K562 (cell line): ENCODE measurements around the gene PRDM12. TPM values are rescaled to one million over a fixed set of nuclear protein-coding genes. Genes with fewer than 3 reads are reported as not detected.

ENCODE experiments used
- BHLHE40 ChIP-seq: IDR thresholded peaks from 2 replicates; pipeline ENCODE4 v1.6.1; 2011; ENCODE audit warnings: low read length, improper control_type of control experiment
- DNMT1 ChIP-seq: fragments of 450-650 bp; IDR thresholded peaks from 2 replicates; pipeline ENCODE4 v1.6.1; 2016; ENCODE audit warnings: antibody characterized with exemption, mild to moderate bottlenecking
- E2F4 ChIP-seq: sonication (generic); formaldehyde crosslinking; IDR thresholded peaks from 2 replicates; pipeline ENCODE4 v1.8.0; 2022; ENCODE audit warnings: mild to moderate bottlenecking, low read depth, missing genetic modification reagents
- FOXK1 ChIP-seq: sonication (generic); formaldehyde crosslinking; IDR thresholded peaks from 2 replicates; pipeline ENCODE4 v1.8.0; 2022; ENCODE audit warnings: missing genetic modification reagents, mild to moderate bottlenecking, borderline replicate concordance
- KDM4B ChIP-seq, 2 experiments: fragments of 450-650 bp in 1 of 2; sonication (generic) in 1 of 2; IDR thresholded peaks; 2 replicates each; pipeline ENCODE4 v1.6.1; 2016 to 2017; ENCODE audit warnings: borderline replicate concordance in 2 of 2, antibody characterized with exemption in 1 of 2, low read depth in 1 of 2, mild to moderate bottlenecking in 1 of 2
- MCM3 ChIP-seq: fragments of 450-650 bp; IDR thresholded peaks from 2 replicates; pipeline ENCODE4 v1.6.1; 2016
- PHF20 ChIP-seq: fragments of 450-650 bp; IDR thresholded peaks from 2 replicates; pipeline ENCODE4 v1.6.1; 2018; ENCODE audit not compliant: partially characterized antibody
- POLR2A ChIP-seq: fragments of 450-650 bp; conservative IDR thresholded peaks from 2 replicates; pipeline ENCODE4 v1.6.1; 2016
- POLR2G ChIP-seq: fragments of 200-400 bp; formaldehyde crosslinking; IDR thresholded peaks from 2 replicates; pipeline ENCODE4 v1.6.1; 2017; ENCODE audit warnings: low read depth, mild to moderate bottlenecking, antibody characterized with exemption, low read length, moderate library complexity
- PURB ChIP-seq: sonication (generic); formaldehyde crosslinking; IDR thresholded peaks from 2 replicates; pipeline ENCODE4 v1.9.0; 2021; ENCODE audit warnings: low read depth, mild to moderate bottlenecking, missing genetic modification reagents
- RCOR1 ChIP-seq, 2 experiments: IDR thresholded peaks; 2 replicates each; pipeline ENCODE4 v1.6.1; 2012; ENCODE audit warnings: low read depth in 2 of 2, low read length in 2 of 2, borderline replicate concordance in 1 of 2, improper control_type of control experiment in 1 of 2
- RERE ChIP-seq: sonication (generic); formaldehyde crosslinking; IDR thresholded peaks from 2 replicates; pipeline ENCODE4 v1.8.0; 2023; ENCODE audit warnings: missing genetic modification reagents, mild to moderate bottlenecking, borderline replicate concordance
- ZBTB33 ChIP-seq: sonication (generic); formaldehyde crosslinking; IDR thresholded peaks from 2 replicates; pipeline ENCODE4 v1.8.1; 2023; ENCODE audit warnings: mild to moderate bottlenecking, missing genetic modification reagents
- ZNF408 ChIP-seq: fragments of 250-450 bp; sonication (Bioruptor Pico); IDR thresholded peaks from 2 replicates; pipeline ENCODE4 v1.4.0; 2020; ENCODE audit warnings: low read depth, mild to moderate bottlenecking, moderate library complexity
- ZNF644 ChIP-seq: fragments of 200-800 bp; sonication (Bioruptor generic); IDR thresholded peaks from 2 replicates; pipeline ENCODE4 v1.6.1; 2016; ENCODE audit warnings: low read depth, missing genetic modification characterization, missing compliant biosample characterization
- ZNF668 ChIP-seq: fragments of 250-450 bp; sonication (Bioruptor Pico); IDR thresholded peaks from 2 replicates; pipeline ENCODE4 v1.8.0; 2022; ENCODE audit warnings: mild to moderate bottlenecking, inconsistent platforms
- polyA plus RNA-seq, 8 experiments: library from polyadenylated mRNA; depleted of rRNA in 4 of 8; stranded (reverse) in 5 of 8; unstranded in 3 of 8; fragments of >200 nt; fragmentation: Nextera tagmentation in 2 of 8; fragmentation: Illumina TruSeq in 1 of 8; extraction: Ambion mirVana in 2 of 8; extraction: Trizol in 1 of 8; gene quantifications; 2 replicates each; pipeline versions ENCODE4 v1.2.1 to v1.2.3, GENCODE V29; 2011 to 2014; ENCODE audit warnings: inconsistent platforms in 1 of 8, missing spikeins in 1 of 8
- total RNA-seq, 7 experiments: library from RNA; depleted of rRNA in 6 of 7; stranded (reverse); fragments of >200 nt in 6 of 7; fragmentation: Illumina TruSeq in 2 of 7; extraction: Trizol in 2 of 7; gene quantifications; 2 replicates each; pipeline versions ENCODE4 v1.2.1 to v1.2.3, GENCODE V29; 2011 to 2021; ENCODE audit warnings: low replicate concordance in 1 of 7

Gene PRDM12
- total and polyA plus RNA-seq, 9 of the 15 experiments (the other 6 are each of a cell fraction or from before 2014, with no cell fraction given) = 0.04 to 0.22 (median 0.07) TPM; not detected in 3

- TF ChIP-seq RERE (no peak), RCOR1 (IDR thresholded peaks at IDR 0.05; ENCODE audit: borderline replicate concordance in 1 of 2, low read depth in 2 of 2, low read length in 2 of 2) (0 out of 4 replicates have a peak, but pooled peaks of 1 of the 2 experiments have one; percentile 3), DNMT1 (no peak), KDM4B (IDR thresholded peaks at IDR 0.05; ENCODE audit: borderline replicate concordance in 2 of 2, low read depth in 1 of 2) (no peak), FOXK1 (no peak), ZNF644 (tag) (no peak), ZBTB33 (CRISPR knock-in tag) (no peak), PURB (CRISPR knock-in tag) (no peak), PHF20 (no peak), BHLHE40 (peak; percentile 87), ZNF408 (no peak), MCM3 (no peak), E2F4 (no peak), POLR2A (peak; percentile 86), POLR2G (no peak), ZNF668 (no peak)
These were observed 25.7 kb downstream of the PRDM12 start (continued) for GRCh38 chr9:130689937-130690700.
